Muscle layer of duodenum (tissue), 2 donors: ENCODE measurements around the gene AP1S3.
"Not testable (repeated sequence)": the region's sequence is repeated elsewhere in the genome, so short reads cannot be mapped to it uniquely, and the experiment has no call there.

Experiments used
- H3K27ac ChIP-seq: one replicate; pipeline ENCODE4 v1.7.0; 2013; ENCODE audit warnings: mild to moderate bottlenecking, low read length
- H3K27me3 ChIP-seq: one replicate; pipeline ENCODE4 v1.7.0; 2013; ENCODE audit warnings: low read depth, mild to moderate bottlenecking, control low read depth, low read length
- H3K36me3 ChIP-seq, 2 donors: one replicate each; pipeline ENCODE4 v1.7.0; 2013; ENCODE audit warnings: low read length in 2 of 2, control low read depth in 1 of 2, mild to moderate bottlenecking in 1 of 2; ENCODE audit not compliant: insufficient read depth in 2 of 2, control insufficient read depth in 1 of 2
- H3K4me1 ChIP-seq, 2 donors: one replicate each; pipeline ENCODE4 v1.7.0; 2013; ENCODE audit warnings: low read length in 2 of 2, mild to moderate bottlenecking in 2 of 2, control low read depth in 1 of 2, moderate library complexity in 1 of 2; ENCODE audit not compliant: insufficient read depth in 2 of 2, control insufficient read depth in 1 of 2
- H3K4me3 ChIP-seq, 2 donors: one replicate each; pipeline ENCODE4 v1.7.0; 2013; ENCODE audit warnings: low read length in 2 of 2, low read depth in 1 of 2, mild to moderate bottlenecking in 1 of 2
- H3K9me3 ChIP-seq, 2 donors: one replicate each; pipeline ENCODE4 v1.7.0; 2013; ENCODE audit warnings: low read length in 2 of 2, control low read depth in 1 of 2, mild to moderate bottlenecking in 1 of 2; ENCODE audit not compliant: control insufficient read depth in 1 of 2
- donor health status: healthy.

The AP1S3 gene

GRCh38 chr2:223822818-223823217 is 14.6 kb downstream of the AP1S3 start:
- Histone ChIP-seq H3K27ac (no peak overlapping the region), H3K4me3 (no peak overlapping the region), H3K4me1 (peaks cover 0 to 4% of the 10 kb centered on the region in 2 donors), H3K27me3 (no peaks in the 10 kb centered on the region), H3K36me3 (no peaks in the 10 kb centered on the region), H3K9me3 (no peaks in the 10 kb centered on the region)

- Histone ChIP-seq H3K4me3 (no peak overlapping the region), H3K27me3 (no peaks in the 10 kb centered on the region), H3K9me3 (no peaks in the 10 kb centered on the region), H3K36me3 (no peaks in the 10 kb centered on the region), H3K4me1 (peaks cover 0 to 4% of the 10 kb centered on the region in 2 donors), H3K27ac (no peak overlapping the region)
Measured at GRCh38 chr2:223820549-223820948, 16.8 kb downstream of the AP1S3 start.

GRCh38 chr2:223819891-223820290 is 17.5 kb downstream of the AP1S3 start:
- Histone ChIP-seq H3K4me3 (no peak overlapping the region), H3K4me1 (peaks cover 0 to 4% of the 10 kb centered on the region in 2 donors), H3K27me3 (no peaks in the 10 kb centered on the region), H3K27ac (no peak overlapping the region), H3K9me3 (no peaks in the 10 kb centered on the region), H3K36me3 (no peaks in the 10 kb centered on the region)

GRCh38 chr2:223815884-223816570 is 21.4 kb downstream of the AP1S3 start:
- Histone ChIP-seq H3K9me3 (no peaks in the 10 kb centered on the region), H3K27ac (no peak overlapping the region), H3K36me3 (no peaks in the 10 kb centered on the region), H3K4me3 (no peak overlapping the region), H3K27me3 (no peaks in the 10 kb centered on the region), H3K4me1 (peaks cover 0 to 4% of the 10 kb centered on the region in 2 donors)

GRCh38 chr2:223815186-223815883 is 22.0 kb downstream of the AP1S3 start:
- H3K27me3 ChIP-seq, result no peaks in the 10 kb centered on the region
- H3K36me3 ChIP-seq, result no peaks in the 10 kb centered on the region
- no peaks in the 10 kb centered on the region for H3K9me3 ChIP-seq
- no peak overlapping the region for H3K4me3 ChIP-seq
- no peak overlapping the region for H3K27ac ChIP-seq
- peaks cover 0 to 4% of the 10 kb centered on the region in 2 donors for H3K4me1 ChIP-seq

- not testable (repeated sequence) for H3K27ac ChIP-seq, H3K9me3 ChIP-seq, H3K27me3 ChIP-seq, H3K4me1 ChIP-seq, H3K4me3 ChIP-seq, H3K36me3 ChIP-seq
Measured at GRCh38 chr2:223814764-223815163, 22.6 kb downstream of the AP1S3 start.

- no peaks in the 10 kb centered on the region for H3K9me3 ChIP-seq
- H3K36me3 ChIP-seq, result no peaks in the 10 kb centered on the region
- H3K27me3 ChIP-seq, result no peaks in the 10 kb centered on the region
- H3K4me3 ChIP-seq, result no peak overlapping the region
- no peaks in the 10 kb centered on the region for H3K4me1 ChIP-seq
- no peak overlapping the region for H3K27ac ChIP-seq
Measured at GRCh38 chr2:223813329-223813728, 24.1 kb downstream of the AP1S3 start.

GRCh38 chr2:223811757-223812156 is 25.6 kb downstream of the AP1S3 start:
- no peaks in the 10 kb centered on the region for H3K27me3 ChIP-seq
- no peaks in the 10 kb centered on the region for H3K9me3 ChIP-seq
- no peak overlapping the region for H3K27ac ChIP-seq
- H3K4me3 ChIP-seq, result no peak overlapping the region
- H3K4me1 ChIP-seq, result no peaks in the 10 kb centered on the region
- no peaks in the 10 kb centered on the region for H3K36me3 ChIP-seq

- H3K4me3 ChIP-seq, result no peak overlapping the region
- no peaks in the 10 kb centered on the region for H3K9me3 ChIP-seq
- H3K4me1 ChIP-seq, result no peaks in the 10 kb centered on the region
- no peaks in the 10 kb centered on the region for H3K27me3 ChIP-seq
- no peak overlapping the region for H3K27ac ChIP-seq
- H3K36me3 ChIP-seq, result no peaks in the 10 kb centered on the region
Measured at GRCh38 chr2:223805008-223805407, 32.4 kb downstream of the AP1S3 start.

- H3K27ac ChIP-seq, result no peak overlapping the region
- H3K27me3 ChIP-seq, result no peaks in the 10 kb centered on the region
- H3K4me1 ChIP-seq, result no peaks in the 10 kb centered on the region
- no peak overlapping the region for H3K4me3 ChIP-seq
- no peaks in the 10 kb centered on the region for H3K9me3 ChIP-seq
- no peaks in the 10 kb centered on the region for H3K36me3 ChIP-seq
Measured at GRCh38 chr2:223801736-223802135, 35.6 kb downstream of the AP1S3 start.

GRCh38 chr2:223800908-223801307 is 36.5 kb downstream of the AP1S3 start:
- Histone ChIP-seq H3K27me3 (no peaks in the 10 kb centered on the region), H3K9me3 (no peaks in the 10 kb centered on the region), H3K4me1 (no peaks in the 10 kb centered on the region), H3K36me3 (no peaks in the 10 kb centered on the region), H3K4me3 (no peak overlapping the region), H3K27ac (no peak overlapping the region)
